GM12875 (cell line): ENCODE measurements around the gene ADCY1.

Experiments used
- H3K4me3 ChIP-seq: one replicate; pipeline ENCODE4 v1.5.1; 2011; ENCODE audit warnings: low read depth, low read length, control low read depth
- TF ChIP-seq, protein P1 (sequence below): IDR thresholded peaks from 2 replicates; pipeline ENCODE4 v1.5.1; 2011; ENCODE audit warnings: low read depth, mild to moderate bottlenecking, control low read depth, inconsistent platforms, low read length, moderate library complexity, borderline replicate concordance; ENCODE audit not compliant: insufficient read depth

Gene ADCY1

GRCh38 chr7:45663167-45663921 is 89.2 kb downstream of the ADCY1 start:
- H3K4me3 ChIP-seq, result no peak overlapping the region
- TF ChIP-seq, protein P1, sequence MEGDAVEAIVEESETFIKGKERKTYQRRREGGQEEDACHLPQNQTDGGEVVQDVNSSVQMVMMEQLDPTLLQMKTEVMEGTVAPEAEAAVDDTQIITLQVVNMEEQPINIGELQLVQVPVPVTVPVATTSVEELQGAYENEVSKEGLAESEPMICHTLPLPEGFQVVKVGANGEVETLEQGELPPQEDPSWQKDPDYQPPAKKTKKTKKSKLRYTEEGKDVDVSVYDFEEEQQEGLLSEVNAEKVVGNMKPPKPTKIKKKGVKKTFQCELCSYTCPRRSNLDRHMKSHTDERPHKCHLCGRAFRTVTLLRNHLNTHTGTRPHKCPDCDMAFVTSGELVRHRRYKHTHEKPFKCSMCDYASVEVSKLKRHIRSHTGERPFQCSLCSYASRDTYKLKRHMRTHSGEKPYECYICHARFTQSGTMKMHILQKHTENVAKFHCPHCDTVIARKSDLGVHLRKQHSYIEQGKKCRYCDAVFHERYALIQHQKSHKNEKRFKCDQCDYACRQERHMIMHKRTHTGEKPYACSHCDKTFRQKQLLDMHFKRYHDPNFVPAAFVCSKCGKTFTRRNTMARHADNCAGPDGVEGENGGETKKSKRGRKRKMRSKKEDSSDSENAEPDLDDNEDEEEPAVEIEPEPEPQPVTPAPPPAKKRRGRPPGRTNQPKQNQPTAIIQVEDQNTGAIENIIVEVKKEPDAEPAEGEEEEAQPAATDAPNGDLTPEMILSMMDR, result peak; percentile 81

GRCh38 chr7:45663965-45664633 is 89.9 kb downstream of the ADCY1 start:
- TF ChIP-seq, protein P1, result no peak
- H3K4me3 ChIP-seq, result no peak overlapping the region

DNA sequence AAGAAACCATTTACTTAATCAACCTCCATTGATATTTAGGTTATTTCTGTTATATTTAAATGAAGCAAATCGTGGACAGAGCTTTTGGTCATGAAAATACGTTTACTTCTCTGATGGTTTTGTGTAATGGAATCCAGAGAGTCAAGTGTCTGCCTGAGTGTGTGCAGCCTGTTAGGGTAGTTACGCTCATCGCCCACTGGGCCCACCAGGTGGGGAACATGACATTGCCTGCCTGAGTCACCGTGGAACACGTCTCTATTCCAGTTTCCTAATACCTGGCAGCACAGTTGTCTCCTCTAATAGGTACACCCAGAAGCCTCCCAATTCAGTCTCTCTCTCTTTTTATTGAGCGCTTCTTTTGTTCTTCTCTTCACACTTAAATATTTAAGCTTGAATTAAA is 91.0 kb downstream of the ADCY1 start:
- H3K4me3 ChIP-seq, result no peak overlapping the region

GRCh38 chr7:45670227-45670626 is 96.1 kb downstream of the ADCY1 start:
- H3K4me3 ChIP-seq, result no peak overlapping the region
- TF ChIP-seq, protein P1, result no peak

More for the DNA sequence above, 91.0 kb downstream of the ADCY1 start:
- TF ChIP-seq, protein P1, result no peak

DNA sequence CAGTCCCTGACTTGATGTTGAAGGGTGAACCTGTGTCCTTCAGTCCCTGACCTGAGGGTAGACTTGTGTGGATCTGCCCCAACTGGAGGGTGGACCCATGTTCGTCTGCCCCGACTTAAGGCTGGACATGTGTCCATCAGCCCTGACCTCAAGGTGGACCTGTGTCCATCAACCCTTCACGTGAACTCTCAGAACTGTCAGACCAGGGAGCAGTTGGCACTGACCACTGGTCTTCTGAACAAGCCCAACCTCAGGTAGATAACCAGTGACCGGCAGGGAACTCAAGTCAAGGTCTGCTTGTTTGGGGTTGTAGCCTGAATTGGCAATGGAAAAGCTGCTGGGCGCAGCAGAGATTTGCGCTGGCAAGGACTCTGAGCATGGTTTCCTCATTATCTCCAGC is 96.5 kb downstream of the ADCY1 start:
- no peak overlapping the region for H3K4me3 ChIP-seq
- TF ChIP-seq, protein P1, result no peak

DNA sequence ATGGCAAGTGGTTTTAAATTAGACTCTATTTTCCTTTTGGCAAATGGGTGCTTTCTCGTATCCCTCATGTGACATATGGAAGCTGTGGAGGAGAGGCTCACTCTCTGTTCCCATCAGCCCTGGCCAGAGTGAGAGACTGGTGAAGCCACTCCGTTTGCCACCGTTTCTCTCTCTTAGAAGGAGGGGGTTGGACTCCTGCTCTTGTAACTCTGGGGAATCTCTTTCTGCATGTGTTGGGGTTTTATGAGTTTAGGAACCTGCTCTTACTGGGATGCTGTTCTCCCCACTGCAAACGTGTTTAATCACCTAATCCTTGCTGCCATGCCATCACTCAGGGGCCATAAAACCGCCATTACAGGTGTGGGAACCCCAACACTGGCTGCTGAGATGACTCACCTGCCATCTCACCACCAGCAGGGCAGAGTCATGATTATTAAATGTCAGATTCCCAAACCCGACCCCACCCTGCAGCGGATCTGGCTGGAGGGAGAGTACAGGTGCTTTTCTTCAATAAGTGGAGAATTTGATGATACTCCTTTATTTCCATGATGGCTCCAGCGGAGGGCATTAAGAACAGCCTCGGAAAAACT is 103.2 kb downstream of the ADCY1 start:
- TF ChIP-seq, protein P1, result no peak
- H3K4me3 ChIP-seq, result no peak overlapping the region

DNA sequence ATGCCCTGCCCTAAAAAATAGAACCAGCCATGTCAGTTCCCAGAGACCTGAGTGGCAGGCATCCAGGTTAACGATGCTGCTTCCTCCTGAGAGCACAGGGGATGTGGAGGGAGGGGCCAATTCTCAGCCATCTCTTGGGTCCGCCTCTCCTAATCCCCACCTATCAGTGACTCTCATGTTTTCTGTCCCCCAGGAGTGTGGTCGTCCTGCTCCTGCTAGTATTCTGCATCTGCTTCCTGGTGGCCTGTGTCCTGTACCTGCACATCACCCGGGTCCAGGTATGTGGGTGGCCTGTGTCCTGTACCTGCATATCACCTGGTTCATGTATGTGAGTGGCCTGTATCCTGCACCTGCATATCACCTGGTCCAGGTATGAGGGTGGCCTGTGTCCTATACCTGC is 105.3 kb downstream of the ADCY1 start:
- TF ChIP-seq, protein P1, result no peak
- H3K4me3 ChIP-seq, result no peak overlapping the region
